Measurements from ENCODE around the gene ISM1.

The ISM1 gene

DNA sequence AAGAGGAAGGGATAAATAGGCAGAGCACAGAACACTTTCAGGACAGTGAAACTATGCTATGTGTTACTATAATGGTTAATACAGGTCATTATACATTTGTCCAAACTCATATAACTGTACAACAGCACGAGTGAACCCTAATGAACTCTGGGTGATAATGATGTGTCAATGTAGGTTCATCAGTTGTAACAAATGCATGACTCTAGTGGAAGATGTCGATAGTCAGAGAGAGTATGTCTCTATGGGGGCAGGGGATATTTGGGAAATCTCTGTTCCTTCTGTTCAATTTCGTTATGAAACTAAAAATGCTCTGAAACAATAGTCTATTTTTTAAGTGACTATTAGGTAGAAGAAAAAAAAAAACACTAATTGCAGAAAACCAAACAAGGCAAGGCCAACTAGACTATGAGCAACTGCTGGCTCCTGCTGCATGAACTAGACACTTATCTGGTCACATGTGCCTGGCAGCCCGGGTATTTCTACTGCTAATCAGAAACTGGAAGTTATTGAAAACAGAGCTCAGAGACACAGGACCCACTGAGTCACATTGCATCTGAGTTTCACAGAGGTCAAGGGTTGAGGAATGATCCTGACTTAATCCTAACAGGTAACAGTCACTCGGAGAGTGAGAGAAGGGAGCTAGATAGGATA lies 97.9 kb downstream of the ISM1 start:
- no peak for DNase-seq

DNA sequence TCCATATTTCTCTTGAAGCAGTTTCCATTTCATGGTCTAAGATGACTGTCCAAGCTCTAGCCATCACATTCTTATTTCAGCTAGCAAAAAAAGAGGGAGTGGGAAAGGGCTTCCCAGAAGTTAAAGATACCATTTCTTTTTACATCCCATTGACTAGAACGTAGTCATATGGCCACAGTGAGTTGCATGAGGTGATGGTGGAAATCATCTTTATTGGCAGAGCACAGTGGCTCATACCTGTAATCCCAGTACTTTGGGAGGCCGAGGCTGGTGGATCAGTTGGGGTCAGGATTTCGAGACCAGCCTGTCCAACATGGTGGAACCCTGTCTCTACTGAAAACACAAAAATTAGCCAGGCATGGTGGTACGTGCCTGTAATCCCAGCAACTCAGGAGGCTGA lies 99.6 kb downstream of the ISM1 start:
- DNase-seq = no peak

DNA sequence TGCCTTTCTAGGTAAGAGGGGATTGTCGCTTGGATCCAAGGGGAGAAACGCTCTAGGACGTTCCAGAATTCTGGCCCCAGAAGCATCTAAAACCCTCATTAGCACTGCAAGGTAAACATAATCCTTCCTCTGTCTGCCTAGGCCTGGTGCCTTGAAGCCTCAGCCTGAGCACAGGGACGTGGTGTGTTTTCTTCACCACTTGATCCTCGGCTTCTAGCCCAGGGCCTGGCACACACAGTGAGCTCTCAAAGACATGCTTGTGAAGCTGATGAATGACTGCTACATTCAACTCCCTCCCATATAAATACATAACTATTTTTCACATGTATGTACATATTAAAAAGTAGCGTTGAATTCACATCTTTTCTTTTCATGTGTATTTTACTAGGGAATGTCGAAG lies 100.3 kb downstream of the ISM1 start:
- no peak for DNase-seq

DNA sequence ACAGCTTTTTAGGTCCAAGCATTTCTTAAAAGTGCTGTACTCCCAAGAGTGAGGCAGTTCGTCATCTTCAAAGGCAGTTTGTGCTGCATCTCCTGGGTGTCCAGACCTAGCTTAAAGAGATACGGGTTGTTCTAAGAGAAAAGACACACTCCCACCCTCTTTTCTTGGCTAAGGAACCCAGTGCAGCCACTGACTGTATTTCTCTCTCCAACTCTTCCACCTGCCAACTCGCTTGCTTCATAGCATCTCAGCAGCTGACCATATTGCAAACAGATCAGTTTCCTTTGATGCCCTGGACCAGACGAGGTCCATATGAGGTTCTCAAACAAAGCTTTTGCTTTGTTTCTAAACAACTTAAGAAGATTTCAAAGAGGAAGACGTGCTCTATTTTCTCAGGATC lies 101.1 kb downstream of the ISM1 start:
- DNase-seq = no peak

DNA sequence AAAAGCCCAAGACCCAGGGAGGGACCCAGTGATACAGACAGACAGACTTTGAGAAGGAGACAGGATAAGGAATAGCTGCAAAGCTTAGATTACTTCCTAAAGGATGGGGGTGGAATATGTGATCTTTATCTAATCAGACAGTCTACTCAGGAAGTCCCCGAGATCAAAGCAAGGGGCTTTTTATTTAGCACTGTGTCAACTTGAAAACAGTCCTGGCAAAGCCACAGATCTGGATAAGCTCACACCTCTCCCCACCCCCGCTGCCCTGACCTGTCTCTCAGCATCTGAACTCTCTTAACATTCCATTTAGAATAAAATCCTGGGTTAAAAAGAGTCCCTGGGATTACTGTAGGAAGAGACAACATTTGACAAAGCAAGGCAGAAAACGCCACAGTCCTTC lies 101.5 kb downstream of the ISM1 start:
- DNase-seq = no peak

DNA sequence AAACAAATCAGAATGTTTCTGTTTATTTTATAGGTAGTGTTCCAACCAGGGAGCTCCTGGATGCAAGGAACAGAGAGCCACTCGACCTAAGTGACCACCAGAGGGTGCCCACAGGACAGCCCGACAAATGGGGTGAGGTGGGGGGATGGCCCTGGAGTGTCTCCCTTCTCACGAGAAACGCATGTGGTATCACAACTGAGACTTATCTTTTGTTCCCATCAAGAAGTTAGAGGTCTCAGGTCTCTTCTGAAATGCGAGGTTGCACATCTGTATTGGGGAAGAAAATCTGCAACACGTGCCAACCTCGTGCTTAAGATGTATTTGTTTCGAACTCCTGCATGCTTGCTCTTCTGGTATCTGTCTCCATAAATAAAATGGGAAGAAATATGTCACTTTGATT lies 104.0 kb downstream of the ISM1 start:
- no peak for DNase-seq

DNA sequence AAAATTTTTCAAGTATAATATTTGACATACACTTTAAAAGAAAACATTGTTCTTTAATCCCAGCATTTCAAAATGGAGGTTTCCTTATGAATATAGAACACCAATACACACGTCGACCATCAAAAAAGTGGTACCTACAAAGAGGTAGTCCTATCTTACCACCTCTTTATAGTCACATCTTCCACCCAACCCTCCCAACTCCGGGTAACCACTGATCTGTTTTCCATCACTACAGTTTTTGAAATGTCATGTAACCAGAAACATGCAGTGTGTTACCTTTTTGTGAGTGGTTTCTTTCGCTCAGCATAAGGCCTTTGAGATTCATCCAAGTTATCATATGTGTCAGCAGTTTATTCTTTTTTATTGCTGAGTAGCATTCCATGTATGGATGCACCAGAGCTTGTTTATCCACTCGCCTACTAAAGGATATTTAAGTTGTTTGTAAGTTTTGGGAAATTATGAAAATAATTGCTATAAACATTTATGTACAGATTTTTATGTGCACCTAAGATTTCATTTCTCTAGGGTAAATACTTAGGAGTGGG lies 104.8 kb downstream of the ISM1 start:
- DNase-seq = no peak

DNA sequence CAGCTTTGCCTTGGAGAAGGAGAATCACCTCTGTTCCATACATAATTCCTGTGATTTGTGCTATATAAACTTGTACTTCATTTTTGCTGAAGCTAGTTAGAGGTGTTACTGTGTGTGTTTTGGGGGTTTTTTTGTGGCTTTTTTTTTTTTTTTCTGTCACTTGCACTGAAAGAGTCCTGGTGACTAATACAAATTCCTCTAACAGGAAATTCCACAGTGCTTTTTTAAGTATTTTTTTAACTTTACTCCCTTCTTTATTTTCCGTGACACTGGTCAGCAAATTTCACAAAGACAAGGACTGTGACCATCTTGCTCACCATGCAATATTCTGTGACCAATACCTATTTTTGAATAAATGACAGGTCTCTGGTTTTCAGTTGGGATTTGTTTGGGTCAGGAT lies 110.5 kb downstream of the ISM1 start:
- no peak for DNase-seq

DNA sequence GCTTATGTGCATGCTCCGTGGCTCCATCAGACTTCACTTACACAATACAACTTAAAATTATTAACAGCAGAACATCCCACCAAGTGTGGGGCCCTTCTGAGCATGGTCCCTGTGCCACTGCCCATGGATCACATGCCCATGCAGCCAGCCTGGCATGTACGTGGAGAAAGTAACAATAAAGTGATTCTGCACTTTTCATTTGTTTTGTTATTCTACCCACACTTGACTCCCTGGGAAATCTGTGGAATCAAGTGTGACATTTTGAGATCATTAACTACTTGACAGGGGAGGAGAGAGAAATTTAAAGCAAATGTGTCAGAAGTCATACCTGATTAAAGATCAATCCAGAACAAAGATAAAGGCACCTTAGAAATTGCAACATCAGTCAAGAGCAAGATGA lies 112.0 kb downstream of the ISM1 start:
- DNase-seq = no peak

DNA sequence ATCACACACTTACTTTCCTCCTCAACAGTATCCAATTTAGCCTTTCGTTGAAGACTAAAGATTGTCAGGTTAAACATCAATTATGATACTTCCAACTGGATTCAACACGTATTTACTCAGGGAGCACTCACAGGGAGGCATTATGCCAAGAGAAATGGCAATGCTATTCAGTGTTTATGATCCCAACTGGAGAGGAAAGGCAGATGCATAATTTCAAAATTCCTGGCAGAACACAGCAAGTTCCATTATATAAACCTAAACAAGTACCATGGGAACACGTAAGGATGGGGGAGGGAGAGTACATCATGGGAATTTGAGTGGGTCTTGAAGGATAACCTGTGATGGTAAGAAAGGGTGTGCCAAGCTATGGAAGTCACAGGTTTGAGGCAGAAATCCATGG lies 112.7 kb downstream of the ISM1 start:
- no peak for DNase-seq

DNA sequence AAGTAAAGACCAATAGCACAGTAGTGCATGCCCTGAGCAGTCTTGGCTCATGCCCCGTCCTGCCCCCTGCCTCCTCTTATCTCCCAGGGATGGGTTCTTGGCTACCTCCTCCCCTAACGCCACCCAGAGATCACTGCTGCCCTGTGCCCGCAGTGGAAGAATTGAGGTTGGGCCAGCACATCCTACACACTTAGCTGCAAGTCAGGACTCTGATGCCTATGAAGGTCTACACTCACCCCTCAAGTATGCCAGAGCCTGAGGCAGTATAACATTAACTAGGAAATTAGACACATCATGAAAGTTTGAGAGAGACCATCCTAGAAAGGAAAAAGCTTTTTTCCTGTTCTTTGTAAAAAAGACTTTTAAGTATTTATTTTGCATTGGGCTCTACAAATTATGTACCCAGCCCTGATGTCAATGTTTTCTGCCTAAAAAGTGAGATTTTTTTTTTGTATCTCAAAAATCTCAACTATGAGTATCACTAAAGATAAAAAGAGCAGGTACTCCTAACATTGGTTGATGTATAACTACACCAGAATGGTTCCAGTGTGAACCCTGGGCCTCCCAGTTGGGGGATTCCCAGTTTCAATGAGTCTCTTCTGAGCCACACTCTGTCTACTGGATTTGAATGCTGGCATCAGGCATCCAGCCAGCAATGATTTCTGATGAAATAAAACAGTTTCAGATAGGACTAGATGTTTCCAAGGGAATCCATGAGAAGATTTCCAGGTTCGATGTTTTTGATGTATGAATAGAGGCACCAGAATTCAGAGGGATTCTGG lies 115.4 kb downstream of the ISM1 start:
- no peak for DNase-seq

DNA sequence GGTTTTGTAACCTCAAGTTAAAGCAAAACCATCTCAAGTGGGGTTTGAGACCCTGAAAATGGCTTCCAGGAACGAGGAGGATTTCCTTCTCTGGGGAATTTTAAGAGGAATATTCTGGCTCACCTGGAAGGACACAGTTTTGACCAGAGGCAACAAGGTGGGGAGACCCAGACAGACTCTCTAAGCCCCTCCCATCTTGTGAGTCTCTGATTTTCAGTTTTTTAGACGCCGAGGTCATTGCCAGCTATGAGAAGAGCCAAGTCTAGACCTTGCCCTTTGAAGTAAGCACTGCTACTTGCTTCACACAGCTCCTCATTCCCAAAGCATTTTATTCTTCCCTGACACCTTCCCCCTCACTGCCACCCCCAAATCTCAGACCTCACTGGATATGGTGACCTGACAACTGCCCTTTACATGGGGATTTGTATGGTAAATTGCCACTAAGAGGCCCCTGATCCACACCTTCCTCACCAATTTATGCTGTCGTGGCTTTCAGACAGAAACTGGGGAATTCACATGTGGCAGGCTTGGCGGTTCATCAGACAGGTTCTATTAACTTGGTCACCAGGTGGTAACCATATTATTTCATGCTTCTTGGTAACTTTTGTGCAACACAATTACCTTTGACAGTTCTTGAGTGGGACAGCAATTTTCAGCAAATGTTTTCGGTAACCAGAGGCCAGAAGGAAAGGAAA lies 116.2 kb downstream of the ISM1 start:
- no peak for DNase-seq

DNA sequence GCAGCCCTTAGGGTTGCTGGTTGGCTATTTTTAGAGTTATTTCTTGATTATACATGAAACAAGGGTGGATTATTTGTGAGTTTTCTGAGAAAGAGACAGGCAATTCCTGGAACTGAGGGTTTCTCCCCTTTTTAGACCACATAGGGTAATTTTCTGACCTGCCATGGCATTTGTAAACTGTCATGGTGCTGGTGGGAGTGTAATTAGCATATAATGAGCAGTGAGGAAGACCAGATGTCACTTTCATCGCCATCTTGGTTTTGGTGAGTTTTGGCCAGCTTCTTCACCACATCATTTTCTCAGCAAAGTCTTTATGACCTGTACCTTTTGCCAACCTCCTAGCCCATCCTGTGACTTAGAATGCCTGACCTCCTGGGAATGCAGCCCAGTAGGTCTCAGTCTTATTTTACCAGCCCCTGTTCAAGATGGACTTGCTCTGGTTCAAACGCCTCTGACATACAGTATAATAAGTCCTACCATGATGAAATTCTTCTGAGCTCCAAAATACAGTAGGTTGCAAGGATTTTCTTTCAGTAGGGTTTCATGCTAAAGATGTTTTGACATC lies 117.1 kb downstream of the ISM1 start:
- no peak for DNase-seq

DNA sequence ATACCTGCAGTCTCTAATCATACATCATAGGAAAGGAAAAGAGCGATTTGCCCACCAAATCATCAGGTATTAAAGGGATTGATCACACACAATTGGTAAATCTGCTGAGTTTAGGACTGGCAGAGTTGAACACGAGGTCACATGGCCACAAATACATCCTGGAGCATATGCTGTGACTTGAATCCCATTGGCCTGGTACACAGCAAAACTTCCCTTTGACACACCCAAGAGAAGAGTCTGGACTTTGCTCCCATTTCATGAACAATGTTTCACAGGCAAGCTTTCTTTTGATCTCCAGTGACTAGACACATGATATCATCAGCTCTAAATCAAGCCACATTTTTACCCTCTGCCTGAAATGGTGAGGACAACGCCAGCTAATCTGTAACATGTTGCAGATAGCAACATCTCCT lies 117.9 kb downstream of the ISM1 start:
- DNase-seq = no peak

DNA sequence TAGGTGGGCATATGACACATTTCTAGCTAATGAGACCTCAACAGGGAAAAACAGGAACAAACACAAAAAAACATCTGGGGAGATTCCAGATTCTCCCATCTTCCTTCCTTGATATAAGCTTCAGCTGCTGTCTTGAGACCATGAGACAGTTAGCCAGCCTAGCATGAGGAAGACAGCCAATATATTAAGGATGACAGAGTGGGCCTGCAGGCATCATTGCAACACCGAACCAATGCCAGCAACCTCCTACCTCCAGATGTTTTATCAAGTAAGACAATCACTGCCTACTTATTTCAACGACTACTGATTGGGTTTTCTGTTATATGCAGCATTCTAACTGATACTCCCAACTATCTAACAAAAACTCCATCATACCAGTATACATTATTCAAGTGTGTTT lies 119.0 kb downstream of the ISM1 start:
- no peak for DNase-seq

DNA sequence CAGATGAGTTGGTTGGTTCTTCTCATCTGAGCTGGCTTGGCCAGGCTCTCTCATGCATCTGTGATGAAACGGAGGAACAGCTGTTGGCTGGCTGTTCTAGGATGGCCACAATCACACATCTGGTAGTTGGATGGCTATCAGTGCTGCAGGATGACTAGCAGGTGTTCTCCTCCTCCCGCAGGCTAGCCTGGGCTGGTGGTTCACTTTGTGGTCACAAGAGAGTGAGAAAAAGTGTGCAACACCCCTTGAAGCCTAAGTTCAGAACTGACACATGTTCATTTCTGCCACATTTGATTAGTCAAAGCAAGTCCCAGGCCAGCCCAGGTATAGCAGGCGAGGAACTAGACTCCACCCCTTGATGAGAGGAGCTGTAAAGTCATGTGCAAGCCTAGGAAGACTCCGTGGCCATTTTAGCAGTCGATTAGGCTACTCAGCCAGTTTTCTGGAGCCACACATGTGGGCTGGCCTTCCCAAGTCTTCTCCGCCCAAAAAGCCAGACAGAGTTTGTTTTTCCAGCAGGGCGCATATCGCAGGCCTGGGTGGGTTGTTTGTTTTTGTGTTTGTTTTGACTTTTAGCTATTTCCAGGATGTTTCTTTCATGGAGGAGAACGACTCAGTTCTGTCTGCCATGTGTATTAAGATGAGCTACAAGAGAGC lies 120.8 kb downstream of the ISM1 start:
- DNase-seq = no peak

DNA sequence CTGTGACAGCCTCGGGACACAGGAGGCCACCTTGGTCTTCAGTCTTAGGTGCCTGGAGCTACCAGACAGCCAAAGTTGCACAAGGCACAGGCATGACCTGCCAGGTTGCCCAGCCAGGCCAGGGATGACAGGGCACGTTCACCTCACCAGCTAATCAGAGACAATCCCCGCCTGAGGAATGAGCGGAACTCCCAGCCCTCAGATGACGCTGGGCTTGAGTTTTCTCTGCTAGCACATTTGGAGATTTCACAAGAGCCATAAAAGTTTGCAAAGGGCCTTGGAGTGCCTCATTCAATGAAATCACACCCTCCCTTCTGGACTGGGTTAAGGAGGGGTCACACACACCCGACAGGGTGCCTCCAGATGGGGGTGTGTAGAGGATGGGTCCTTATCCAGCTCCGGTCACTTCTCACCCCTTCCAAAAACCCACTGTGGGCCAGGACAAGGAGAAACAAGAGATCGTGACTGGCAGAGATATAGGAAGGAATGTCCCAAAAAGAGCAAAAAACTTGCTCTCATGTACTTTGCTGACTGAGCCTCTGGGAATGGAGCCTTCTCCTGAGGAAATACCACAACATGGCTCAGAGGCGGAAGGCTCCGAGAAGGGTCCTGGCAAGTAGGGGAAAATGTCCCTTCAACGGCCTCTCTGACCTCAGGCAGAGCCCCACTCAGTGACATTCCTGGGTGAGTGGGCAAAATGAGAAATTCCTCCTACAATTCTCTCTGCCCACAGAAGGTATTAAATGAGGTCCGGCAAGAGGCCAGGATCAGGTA lies 121.6 kb downstream of the ISM1 start:
- DNase-seq = no peak

DNA sequence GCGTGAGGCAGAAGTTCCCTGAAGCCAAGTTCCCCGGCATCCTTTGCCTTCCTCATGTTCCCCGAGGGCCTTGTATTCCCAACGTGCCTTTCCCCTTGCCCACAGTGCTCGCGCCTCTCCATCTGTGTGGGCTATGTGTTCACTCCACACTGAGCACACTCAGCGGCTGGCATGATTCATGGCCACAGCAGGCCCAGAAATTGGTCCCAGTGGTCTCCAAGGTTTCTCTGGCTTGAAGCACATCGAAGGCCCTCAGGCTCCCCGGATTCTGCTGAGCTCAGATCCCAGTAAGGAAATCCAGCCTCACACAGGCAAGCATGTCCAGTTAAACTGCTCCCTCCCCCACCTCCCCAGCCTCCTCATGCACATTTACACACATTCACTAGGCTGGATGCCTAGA lies 123.6 kb downstream of the ISM1 start:
- DNase-seq = no peak

DNA sequence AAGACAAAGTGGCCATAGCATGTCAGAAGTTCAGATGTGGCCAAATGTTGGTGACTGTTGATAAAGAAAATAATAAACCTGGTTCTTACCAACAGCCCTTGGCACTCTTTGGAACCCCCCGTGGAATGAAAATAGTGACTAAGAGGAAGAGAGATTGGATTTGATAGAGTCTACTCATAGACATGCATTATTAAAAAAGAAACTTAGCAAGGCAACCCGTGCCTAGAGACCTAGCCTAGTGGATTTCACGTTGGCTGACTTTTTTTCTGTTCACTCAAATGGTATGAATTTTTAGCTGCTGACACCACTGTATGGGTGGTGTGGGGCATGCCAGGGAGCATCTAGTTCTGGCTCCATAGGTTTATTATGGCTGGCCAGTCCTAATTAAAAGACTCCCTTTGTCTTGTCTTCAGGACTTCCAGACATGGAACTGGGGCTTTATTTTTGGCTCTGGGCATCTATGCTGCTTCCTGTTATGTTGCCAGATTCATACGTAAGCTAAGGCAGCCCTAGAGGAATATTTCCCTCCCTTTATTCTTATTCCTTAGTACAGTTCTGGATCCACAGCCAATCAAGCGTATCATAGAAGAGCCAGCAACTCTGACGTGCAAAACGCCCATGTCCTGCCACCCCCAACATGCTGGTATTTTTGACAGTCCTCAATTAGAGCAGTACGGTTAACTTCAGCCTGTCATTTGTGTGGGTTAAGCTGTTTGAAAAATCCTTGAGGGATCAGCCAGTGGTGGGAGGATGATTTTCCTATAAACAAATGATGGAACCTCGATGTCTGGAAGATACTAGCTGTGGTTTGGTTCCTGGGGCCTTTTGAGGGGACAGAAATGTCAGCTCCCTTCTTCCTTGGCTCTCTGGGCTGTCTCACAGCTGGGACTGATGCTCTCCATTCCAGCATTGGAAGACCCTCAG lies 127.5 kb downstream of the ISM1 start:
- DNase-seq = no peak

DNA sequence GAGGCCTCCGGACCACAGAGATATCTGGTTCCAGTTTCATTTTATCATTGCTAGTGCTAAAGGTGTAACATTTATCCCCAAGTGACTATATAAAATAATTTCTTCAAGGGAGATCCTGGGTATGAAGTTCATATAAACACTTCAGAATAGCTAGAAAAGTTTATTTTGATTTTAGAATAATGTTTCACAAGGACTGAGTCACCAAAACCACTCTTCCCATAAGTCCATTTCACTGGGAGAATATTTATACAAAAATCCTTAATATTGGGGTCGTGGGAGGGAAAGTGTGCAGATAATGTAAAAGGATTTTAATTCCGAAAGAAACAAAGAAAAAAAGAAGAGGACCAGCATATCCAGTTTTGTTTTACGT lies 128.1 kb downstream of the ISM1 start:
- no peak for DNase-seq
